ENCODE data around the gene ZBED4.
A peak's percentile ranks its signal among the peaks of the same experiment; 100 is the strongest.

The ZBED4 gene

GRCh38 chr22:49882519-49883293, 29.1 kb downstream of the ZBED4 start:
- no peak overlapping the region for H3K4me2 ChIP-seq (ENCODE audit: insufficient read depth, low read length, poor library complexity, severe bottlenecking)
- H3K4me1 ChIP-seq (ENCODE audit: control insufficient read depth in 2 of 2, insufficient read depth in 1 of 2, low read depth in 1 of 2, low read length in 2 of 2), result no peaks in the 10 kb centered on the region
- no peak overlapping the region for H2BK5ac ChIP-seq (ENCODE audit: low read length)
- no peak overlapping the region for H2AFZ ChIP-seq (ENCODE audit: low read length)
- no peak for DNase-seq (ENCODE audit: low spot score)
- no peak overlapping the region for H3K18ac ChIP-seq (ENCODE audit: low read length)
- no CpG with 5 or more reads among the region's 21 CpGs for WGBS, 2 donors (ENCODE audit: extremely low coverage in 2 of 2, insufficient read length in 2 of 2, insufficient replicate concordance in 1 of 2)
- H2BK15ac ChIP-seq (ENCODE audit: low read length), result no peak overlapping the region
- H2BK12ac ChIP-seq (ENCODE audit: low read length), result no peak overlapping the region
- H2AK5ac ChIP-seq (ENCODE audit: low read depth, low read length), result no peak overlapping the region
- H3K4ac ChIP-seq (ENCODE audit: low read length), result no peak overlapping the region
- peaks cover 41 to 71% of the 10 kb centered on the region in 2 donors for H3K36me3 ChIP-seq (replicated peaks in 1 of 2; ENCODE audit: control insufficient read depth in 2 of 2, insufficient read depth in 2 of 2, low read length in 2 of 2)
- no peak overlapping the region for H3K27ac ChIP-seq (replicated peaks; ENCODE audit: low read length)
- no peak overlapping the region for H3K4me3 ChIP-seq (ENCODE audit: low read length in 2 of 2)
- peaks cover 0 to 1% (median 0%) of the 10 kb centered on the region in 3 experiments for H3K27me3 ChIP-seq (ENCODE audit: control insufficient read depth in 3 of 3, insufficient read depth in 3 of 3, low read depth in 1 of 3, low read length in 3 of 3)
- no peak overlapping the region for H4K91ac ChIP-seq (ENCODE audit: low read depth, low read length, poor library complexity)
- peaks cover 27% of the 10 kb centered on the region for H3K79me1 ChIP-seq (ENCODE audit: low read depth, low read length)
- H3K9me3 ChIP-seq (replicated peaks in 1 of 2; ENCODE audit: control insufficient read depth in 2 of 2, insufficient read depth in 1 of 2, low read depth in 1 of 2, low read length in 2 of 2), result peaks cover 37 to 64% of the 10 kb centered on the region in 2 donors
- H3K14ac ChIP-seq (ENCODE audit: low read length), result no peak overlapping the region
- H3K9ac ChIP-seq (ENCODE audit: low read depth, low read length, poor library complexity), result no peak overlapping the region
- no peak overlapping the region for H2BK120ac ChIP-seq (ENCODE audit: low read depth, low read length)
- no peak overlapping the region for H4K8ac ChIP-seq (ENCODE audit: low read depth, low read length)
- H3K23ac ChIP-seq (ENCODE audit: low read depth, low read length, poor library complexity), result no peak overlapping the region

DNA sequence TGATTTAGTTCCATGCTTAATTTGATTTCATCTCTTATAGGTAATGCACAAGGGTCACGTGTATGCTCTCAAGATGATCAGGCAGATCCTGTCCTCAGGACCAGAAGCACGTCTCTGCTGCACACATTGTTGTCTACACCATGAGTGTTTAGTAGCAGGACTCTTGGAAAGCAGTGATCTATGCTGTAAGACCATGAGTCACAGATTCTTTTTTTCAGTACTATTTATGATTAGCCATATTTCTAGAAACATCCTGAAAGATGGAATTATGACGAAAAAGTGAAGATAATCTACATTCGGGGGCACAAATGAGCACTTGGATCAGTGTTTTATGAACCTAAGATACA, 29.6 kb downstream of the ZBED4 start:
- H3K4me2 ChIP-seq (ENCODE audit: insufficient read depth, low read length, poor library complexity, severe bottlenecking), result no peak overlapping the region
- H3K4ac ChIP-seq (ENCODE audit: low read length), result no peak overlapping the region
- no peak overlapping the region for H4K8ac ChIP-seq (ENCODE audit: low read depth, low read length)
- no peak for DNase-seq (ENCODE audit: low spot score)
- H3K4me3 ChIP-seq (ENCODE audit: low read length in 2 of 2), result no peak overlapping the region
- H3K4me1 ChIP-seq (ENCODE audit: control insufficient read depth in 2 of 2, insufficient read depth in 1 of 2, low read depth in 1 of 2, low read length in 2 of 2), result no peaks in the 10 kb centered on the region
- no CpG with 5 or more reads among the region's 4 CpGs for WGBS, 2 donors (ENCODE audit: extremely low coverage in 2 of 2, insufficient read length in 2 of 2, insufficient replicate concordance in 1 of 2)
- H3K27me3 ChIP-seq (ENCODE audit: control insufficient read depth in 3 of 3, insufficient read depth in 3 of 3, low read depth in 1 of 3, low read length in 3 of 3), result peaks cover 0 to 1% (median 0%) of the 10 kb centered on the region in 3 experiments
- H4K91ac ChIP-seq (ENCODE audit: low read depth, low read length, poor library complexity), result no peak overlapping the region
- H2BK120ac ChIP-seq (ENCODE audit: low read depth, low read length), result no peak overlapping the region
- peaks cover 26% of the 10 kb centered on the region for H3K79me1 ChIP-seq (ENCODE audit: low read depth, low read length)
- no peak overlapping the region for H2AFZ ChIP-seq (ENCODE audit: low read length)
- no peak overlapping the region for H3K9ac ChIP-seq (ENCODE audit: low read depth, low read length, poor library complexity)
- H3K18ac ChIP-seq (ENCODE audit: low read length), result no peak overlapping the region
- no peak overlapping the region for H2BK15ac ChIP-seq (ENCODE audit: low read length)
- no peak overlapping the region for H2BK12ac ChIP-seq (ENCODE audit: low read length)
- no peak overlapping the region for H3K23ac ChIP-seq (ENCODE audit: low read depth, low read length, poor library complexity)
- no peak overlapping the region for H2AK5ac ChIP-seq (ENCODE audit: low read depth, low read length)
- peaks cover 42 to 71% of the 10 kb centered on the region in 2 donors for H3K36me3 ChIP-seq (replicated peaks in 1 of 2; ENCODE audit: control insufficient read depth in 2 of 2, insufficient read depth in 2 of 2, low read length in 2 of 2)
- H3K9me3 ChIP-seq (replicated peaks in 1 of 2; ENCODE audit: control insufficient read depth in 2 of 2, insufficient read depth in 1 of 2, low read depth in 1 of 2, low read length in 2 of 2), result peaks cover 35 to 62% of the 10 kb centered on the region in 2 donors
- H3K27ac ChIP-seq (replicated peaks; ENCODE audit: low read length), result no peak overlapping the region
- no peak overlapping the region for H2BK5ac ChIP-seq (ENCODE audit: low read length)
- no peak overlapping the region for H3K14ac ChIP-seq (ENCODE audit: low read length)

DNA sequence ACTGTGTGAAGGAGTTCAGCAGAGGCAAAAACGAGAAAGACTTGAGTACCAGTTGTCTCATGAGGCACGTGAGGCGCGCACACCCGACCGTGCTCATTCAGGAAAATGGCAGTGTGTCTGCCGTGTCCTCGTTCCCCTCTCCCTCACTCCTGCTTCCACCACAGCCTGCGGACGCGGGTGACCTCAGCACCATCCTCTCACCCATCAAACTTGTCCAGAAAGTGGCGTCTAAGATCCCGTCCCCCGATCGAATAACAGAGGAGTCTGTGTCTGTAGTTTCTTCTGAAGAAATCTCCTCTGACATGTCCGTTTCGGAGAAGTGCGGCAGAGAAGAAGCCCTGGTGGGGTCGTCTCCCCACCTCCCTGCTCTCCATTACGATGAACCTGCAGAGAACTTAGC, 30.4 kb downstream of the ZBED4 start:
- Histone ChIP-seq H2BK15ac (ENCODE audit: low read length) (no peak overlapping the region), H3K27me3 (ENCODE audit: control insufficient read depth in 3 of 3, insufficient read depth in 3 of 3, low read depth in 1 of 3, low read length in 3 of 3) (peaks cover 0 to 1% (median 0%) of the 10 kb centered on the region in 3 experiments), H3K27ac (replicated peaks; ENCODE audit: low read length) (no peak overlapping the region), H3K18ac (ENCODE audit: low read length) (no peak overlapping the region), H3K9me3 (replicated peaks in 1 of 2; ENCODE audit: control insufficient read depth in 2 of 2, insufficient read depth in 1 of 2, low read depth in 1 of 2, low read length in 2 of 2) (peaks cover 41 to 66% of the 10 kb centered on the region in 2 donors), H2BK12ac (ENCODE audit: low read length) (no peak overlapping the region), H3K9ac (ENCODE audit: low read depth, low read length, poor library complexity) (no peak overlapping the region), H2AK5ac (ENCODE audit: low read depth, low read length) (no peak overlapping the region), H3K4ac (ENCODE audit: low read length) (no peak overlapping the region), H3K4me1 (ENCODE audit: control insufficient read depth in 2 of 2, insufficient read depth in 1 of 2, low read depth in 1 of 2, low read length in 2 of 2) (no peaks in the 10 kb centered on the region), H3K79me1 (ENCODE audit: low read depth, low read length) (peaks cover 28% of the 10 kb centered on the region), H2AFZ (ENCODE audit: low read length) (no peak overlapping the region), H3K23ac (ENCODE audit: low read depth, low read length, poor library complexity) (no peak overlapping the region), H3K36me3 (replicated peaks in 1 of 2; ENCODE audit: control insufficient read depth in 2 of 2, insufficient read depth in 2 of 2, low read length in 2 of 2) (peaks cover 49 to 76% of the 10 kb centered on the region in 2 donors), H3K14ac (ENCODE audit: low read length) (no peak overlapping the region), H4K91ac (ENCODE audit: low read depth, low read length, poor library complexity) (no peak overlapping the region), H4K8ac (ENCODE audit: low read depth, low read length) (no peak overlapping the region), H2BK5ac (ENCODE audit: low read length) (no peak overlapping the region), H3K4me3 (ENCODE audit: low read length in 2 of 2) (peak overlapping the region in 1 of 2 donors; percentile 5), H2BK120ac (ENCODE audit: low read depth, low read length) (no peak overlapping the region), H3K4me2 (ENCODE audit: insufficient read depth, low read length, poor library complexity, severe bottlenecking) (no peak overlapping the region)
- WGBS, 2 donors (ENCODE audit: extremely low coverage in 2 of 2, insufficient read length in 2 of 2, insufficient replicate concordance in 1 of 2), result no CpG with 5 or more reads among the region's 20 CpGs
- no peak for DNase-seq (ENCODE audit: low spot score)

DNA sequence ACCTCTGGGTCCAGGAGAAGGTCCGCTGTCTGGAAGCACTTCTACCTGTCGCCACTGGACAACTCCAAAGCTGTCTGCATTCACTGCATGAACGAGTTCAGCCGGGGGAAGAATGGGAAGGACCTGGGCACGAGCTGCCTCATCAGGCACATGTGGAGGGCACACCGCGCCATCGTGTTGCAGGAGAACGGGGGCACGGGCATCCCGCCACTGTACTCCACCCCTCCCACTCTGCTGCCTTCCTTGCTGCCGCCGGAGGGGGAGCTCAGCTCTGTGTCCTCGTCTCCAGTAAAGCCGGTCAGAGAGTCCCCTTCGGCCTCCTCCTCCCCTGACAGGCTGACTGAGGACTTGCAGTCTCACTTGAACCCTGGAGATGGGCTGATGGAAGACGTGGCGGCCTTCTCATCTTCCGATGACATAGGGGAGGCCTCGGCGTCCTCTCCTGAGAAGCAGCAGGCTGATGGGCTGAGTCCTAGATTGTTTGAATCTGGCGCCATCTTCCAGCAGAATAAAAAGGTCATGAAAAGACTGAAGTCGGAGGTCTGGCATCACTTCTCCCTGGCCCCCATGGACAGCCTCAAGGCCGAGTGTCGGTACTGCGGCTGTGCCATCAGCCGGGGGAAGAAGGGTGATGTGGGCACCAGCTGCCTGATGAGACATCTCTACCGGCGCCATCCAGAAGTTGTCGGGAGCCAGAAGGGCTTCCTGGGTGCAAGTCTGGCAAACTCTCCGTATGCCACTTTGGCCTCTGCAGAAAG, 31.0 kb downstream of the ZBED4 start:
- Histone ChIP-seq H3K36me3 (replicated peaks in 1 of 2; ENCODE audit: control insufficient read depth in 2 of 2, insufficient read depth in 2 of 2, low read length in 2 of 2) (peaks cover 53 to 82% of the 10 kb centered on the region in 2 donors), H3K4me1 (ENCODE audit: control insufficient read depth in 2 of 2, insufficient read depth in 1 of 2, low read depth in 1 of 2, low read length in 2 of 2) (no peaks in the 10 kb centered on the region), H3K18ac (ENCODE audit: low read length) (no peak overlapping the region), H3K9me3 (replicated peaks in 1 of 2; ENCODE audit: control insufficient read depth in 2 of 2, insufficient read depth in 1 of 2, low read depth in 1 of 2, low read length in 2 of 2) (peaks cover 47 to 68% of the 10 kb centered on the region in 2 donors), H3K23ac (ENCODE audit: low read depth, low read length, poor library complexity) (peak overlapping the region; percentile 17), H3K4ac (ENCODE audit: low read length) (no peak overlapping the region), H3K27ac (replicated peaks; ENCODE audit: low read length) (no peak overlapping the region), H4K8ac (ENCODE audit: low read depth, low read length) (no peak overlapping the region), H3K4me2 (ENCODE audit: insufficient read depth, low read length, poor library complexity, severe bottlenecking) (no peak overlapping the region), H3K14ac (ENCODE audit: low read length) (no peak overlapping the region), H2BK15ac (ENCODE audit: low read length) (no peak overlapping the region), H2BK12ac (ENCODE audit: low read length) (no peak overlapping the region), H3K4me3 (ENCODE audit: low read length in 2 of 2) (peak overlapping the region in 1 of 2 donors; percentile 19), H2AFZ (ENCODE audit: low read length) (no peak overlapping the region), H3K79me1 (ENCODE audit: low read depth, low read length) (peaks cover 26% of the 10 kb centered on the region), H3K9ac (ENCODE audit: low read depth, low read length, poor library complexity) (peak overlapping the region; percentile 12), H2BK5ac (ENCODE audit: low read length) (no peak overlapping the region), H3K27me3 (ENCODE audit: control insufficient read depth in 3 of 3, insufficient read depth in 3 of 3, low read depth in 1 of 3, low read length in 3 of 3) (peaks cover 0 to 1% (median 0%) of the 10 kb centered on the region in 3 experiments), H2BK120ac (ENCODE audit: low read depth, low read length) (no peak overlapping the region), H4K91ac (ENCODE audit: low read depth, low read length, poor library complexity) (no peak overlapping the region), H2AK5ac (ENCODE audit: low read depth, low read length) (no peak overlapping the region)
- no peak for DNase-seq (ENCODE audit: low spot score)
- no CpG with 5 or more reads among the region's 31 CpGs for WGBS, 2 donors (ENCODE audit: extremely low coverage in 2 of 2, insufficient read length in 2 of 2, insufficient replicate concordance in 1 of 2)

Measured in neuronal stem cell (in vitro differentiated cells).